Glutamatergic neuron (in vitro differentiated cells): ENCODE measurements around the gene GLTPD2. TPM values are rescaled to one million over a fixed set of nuclear protein-coding genes. Genes with fewer than 3 reads are reported as not detected.
"Not testable (repeated sequence)": the region's sequence is repeated elsewhere in the genome, so short reads cannot be mapped to it uniquely, and the experiment has no call there.

Source experiments
- DNase-seq: peaks from one replicate; pipeline ENCODE4 v3.0.0; 2022
- H3K27ac Mint-ChIP-seq: one replicate; pipeline ENCODE4 v1.8.0; 2020; ENCODE audit warnings: mild to moderate bottlenecking, mixed read lengths, inconsistent platforms; ENCODE audit not compliant: unreplicated experiment
- H3K27me3 Mint-ChIP-seq: one replicate; pipeline ENCODE4 v1.8.0; 2020; ENCODE audit warnings: mild to moderate bottlenecking, moderate library complexity, mixed read lengths, inconsistent platforms; ENCODE audit not compliant: unreplicated experiment
- H3K36me3 Mint-ChIP-seq: one replicate; pipeline ENCODE4 v1.8.0; 2020; ENCODE audit warnings: mild to moderate bottlenecking, mixed read lengths, inconsistent platforms; ENCODE audit not compliant: unreplicated experiment
- H3K4me1 Mint-ChIP-seq: one replicate; pipeline ENCODE4 v1.8.0; 2020; ENCODE audit warnings: mild to moderate bottlenecking, low read depth, mixed read lengths, inconsistent platforms; ENCODE audit not compliant: unreplicated experiment
- H3K4me3 Mint-ChIP-seq: one replicate; pipeline ENCODE4 v1.8.0; 2020; ENCODE audit warnings: mild to moderate bottlenecking, mixed read lengths, inconsistent platforms; ENCODE audit not compliant: unreplicated experiment
- H3K9me3 Mint-ChIP-seq: one replicate; pipeline ENCODE4 v1.8.0; 2020; ENCODE audit warnings: mild to moderate bottlenecking, moderate library complexity, mixed read lengths, inconsistent platforms; ENCODE audit not compliant: unreplicated experiment
- CTCF ChIP-seq: fragments of 200-600 bp; sonication (generic); IDR thresholded peaks from one replicate; pipeline ENCODE4 v1.5.0; 2021; ENCODE audit not compliant: partially characterized antibody, unreplicated experiment
- total RNA-seq: library from RNA; stranded (reverse); fragmentation: NEBNext Ultra II Directional; extraction: Animal tissue kit (Norgen Biotek cat#: 25700); gene quantifications from one replicate; pipeline ENCODE4 v1.2.1, GENCODE V29; 2021; ENCODE audit not compliant: unreplicated experiment

GLTPD2 gene
- total RNA-seq, 1 donor from 2014 or later = not detected

- Mint-ChIP-seq H3K27ac (no peak overlapping the region), H3K36me3 (no peaks in the 10 kb centered on the region), H3K4me3 (no peak overlapping the region), H3K27me3 (peaks cover 1% of the 10 kb centered on the region), H3K9me3 (no peaks in the 10 kb centered on the region), H3K4me1 (no peaks in the 10 kb centered on the region)
- no peak for TF ChIP-seq CTCF
- DNase-seq = no peak
These were observed 34.1 kb downstream of the GLTPD2 start for GRCh38 chr17:4822835-4823234.

- H3K36me3 Mint-ChIP-seq = no peaks in the 10 kb centered on the region
- H3K27me3 Mint-ChIP-seq = peaks cover 1% of the 10 kb centered on the region
- H3K4me1 Mint-ChIP-seq = no peaks in the 10 kb centered on the region
- no peak overlapping the region for H3K27ac Mint-ChIP-seq
- no peak for DNase-seq
- TF ChIP-seq CTCF = no peak
- no peaks in the 10 kb centered on the region for H3K9me3 Mint-ChIP-seq
- H3K4me3 Mint-ChIP-seq = no peak overlapping the region
These were observed 34.8 kb downstream of the GLTPD2 start for GRCh38 chr17:4823373-4824089.

- no peaks in the 10 kb centered on the region for H3K4me1 Mint-ChIP-seq
- no peak overlapping the region for H3K27ac Mint-ChIP-seq
- H3K36me3 Mint-ChIP-seq = no peaks in the 10 kb centered on the region
- no peaks in the 10 kb centered on the region for H3K27me3 Mint-ChIP-seq
- no peak for TF ChIP-seq CTCF
- DNase-seq = peak; percentile 44
- H3K4me3 Mint-ChIP-seq = no peak overlapping the region
- no peaks in the 10 kb centered on the region for H3K9me3 Mint-ChIP-seq
These were observed 38.6 kb downstream of the GLTPD2 start for GRCh38 chr17:4827399-4827798.

GRCh38 chr17:4832829-4833177, 44.0 kb downstream of the GLTPD2 start:
- not testable (repeated sequence) for DNase-seq, H3K27me3 Mint-ChIP-seq, H3K9me3 Mint-ChIP-seq, H3K36me3 Mint-ChIP-seq
- peak overlapping the region; percentile 96 for H3K4me3 Mint-ChIP-seq
- peaks cover 24% of the 10 kb centered on the region for H3K4me1 Mint-ChIP-seq
- H3K27ac Mint-ChIP-seq = peak overlapping the region; percentile 78

- Mint-ChIP-seq H3K9me3 (peaks cover 4% of the 10 kb centered on the region), H3K27ac (peak within 1 kb of the TSS; percentile 83), H3K4me3 (peak within 1 kb of the TSS; percentile 96), H3K27me3 (no peaks in the 10 kb centered on the region), H3K4me1 (peaks cover 29% of the 10 kb centered on the region), H3K36me3 (peaks cover 5% of the 10 kb centered on the region)
- TF ChIP-seq CTCF = no peak
- peak; percentile 87 for DNase-seq
These were observed 44.6 kb downstream of the GLTPD2 start, which contains the start of gene MINK1 for GRCh38 chr17:4833178-4833940. Gene MINK1, plus strand, starts transcription at chr17:4833340. Its CDS starts 244 bp downstream, at chr17:4833584.
